Neural progenitor cell (in vitro differentiated cells): Measurements from ENCODE around the gene PAX5. TPM values are rescaled to one million over a fixed set of nuclear protein-coding genes. Genes with fewer than 3 reads are reported as not detected.
A peak's percentile ranks its signal among the peaks of the same experiment; 100 is the strongest.

Experiments used
- DNase-seq: peaks from one replicate; pipeline ENCODE4 v3.0.0-alpha.2; 2016; ENCODE audit warnings: low spot score
- H2AFZ ChIP-seq: fragments of 200-600 bp; sonication (generic); replicated peaks from 2 replicates; pipeline ENCODE4 v1.6.1; 2016; ENCODE audit warnings: antibody characterized with exemption
- H3F3A ChIP-seq: fragments of 200-600 bp; sonication (generic); 2 replicates; pipeline ENCODE4 v1.6.1; 2016; ENCODE audit warnings: antibody characterized with exemption, low read depth
- H3K27ac ChIP-seq: fragments of 200-600 bp; sonication (generic); 2 replicates; pipeline ENCODE4 v1.5.1; 2016; ENCODE audit warnings: mild to moderate bottlenecking
- H3K27me3 ChIP-seq: fragments of 200-600 bp; sonication (generic); 2 replicates; pipeline ENCODE4 v1.6.1; 2016; ENCODE audit warnings: mild to moderate bottlenecking, moderate library complexity
- H3K36me3 ChIP-seq: fragments of 200-600 bp; sonication (generic); 2 replicates; pipeline ENCODE4 v1.5.1; 2016
- H3K4me1 ChIP-seq: fragments of 200-600 bp; sonication (generic); 2 replicates; pipeline ENCODE4 v1.6.1; 2016; ENCODE audit warnings: mixed run types
- H3K4me2 ChIP-seq: fragments of 200-600 bp; sonication (generic); 2 replicates; pipeline ENCODE4 v1.6.1; 2016
- H3K4me3 ChIP-seq: fragments of 200-600 bp; sonication (generic); 2 replicates; pipeline ENCODE4 v1.5.1; 2016
- H3K79me2 ChIP-seq: fragments of 200-600 bp; sonication (generic); 2 replicates; pipeline ENCODE4 v1.6.1; 2016; ENCODE audit warnings: low read depth
- H3K9ac ChIP-seq: fragments of 200-600 bp; sonication (generic); 2 replicates; pipeline ENCODE4 v1.6.1; 2016
- H3K9me3 ChIP-seq: fragments of 200-600 bp; sonication (generic); 2 replicates; pipeline ENCODE4 v1.5.1; 2016; ENCODE audit warnings: low read depth
- H4K20me1 ChIP-seq: fragments of 200-600 bp; sonication (generic); 2 replicates; pipeline ENCODE4 v1.6.1; 2016; ENCODE audit warnings: low read depth
- H3K27ac Mint-ChIP-seq: 3 replicates; pipeline ENCODE4 v1.8.0; 2021; ENCODE audit warnings: mixed read lengths
- H3K27me3 Mint-ChIP-seq: 2 replicates; pipeline ENCODE4 v1.8.0; 2022; ENCODE audit warnings: low read depth, mild to moderate bottlenecking, inconsistent platforms, moderate library complexity, mixed read lengths; ENCODE audit not compliant: insufficient read depth
- H3K36me3 Mint-ChIP-seq: 3 replicates; pipeline ENCODE4 v1.8.0; 2021; ENCODE audit warnings: mixed read lengths
- H3K4me1 Mint-ChIP-seq: 3 replicates; pipeline ENCODE4 v1.8.0; 2021; ENCODE audit warnings: mixed read lengths
- H3K4me3 Mint-ChIP-seq: 3 replicates; pipeline ENCODE4 v1.8.0; 2021; ENCODE audit warnings: mild to moderate bottlenecking, moderate library complexity, mixed read lengths
- H3K9me3 Mint-ChIP-seq: 3 replicates; pipeline ENCODE4 v1.8.0; 2020; ENCODE audit warnings: mixed read lengths
- CTCF ChIP-seq: fragments of 200-600 bp; sonication (generic); IDR thresholded peaks from 2 replicates; pipeline ENCODE4 v1.5.1; 2017; ENCODE audit warnings: antibody characterized with exemption, mild to moderate bottlenecking
- EZH2 ChIP-seq: fragments of 200-600 bp; sonication (generic); IDR thresholded peaks from 2 replicates; pipeline ENCODE4 v1.6.1; 2017; ENCODE audit warnings: antibody characterized with exemption, mild to moderate bottlenecking, moderate library complexity
- EZH2phosphoT487 ChIP-seq: fragments of 200-600 bp; sonication (generic); IDR thresholded peaks from 2 replicates; pipeline ENCODE4 v1.6.1; 2017; ENCODE audit warnings: antibody characterized with exemption
- total RNA-seq: library from RNA; depleted of rRNA; stranded (reverse); fragments of >200 nt; gene quantifications from 2 replicates; pipeline ENCODE4 v1.2.3, GENCODE V29; 2015; ENCODE audit warnings: low replicate concordance

The PAX5 gene
- total RNA-seq, 1 donor from 2014 or later: not detected

- TF ChIP-seq EZH2phosphoT487 (no peak), CTCF (no peak), EZH2 (no peak)
- Histone ChIP-seq H3K79me2 (no peaks in the 10 kb centered on the region), H3K27me3 (no peaks in the 10 kb centered on the region), H3K36me3 (no peaks in the 10 kb centered on the region), H2AFZ (no peak overlapping the region), H3K27ac (no peak overlapping the region), H4K20me1 (no peaks in the 10 kb centered on the region), H3K4me3 (no peak overlapping the region), H3K9me3 (no peaks in the 10 kb centered on the region), H3K4me1 (peaks cover 7% of the 10 kb centered on the region), H3K4me2 (no peak overlapping the region), H3F3A (no peaks in the 10 kb centered on the region), H3K9ac (no peak overlapping the region)
- Mint-ChIP-seq H3K4me1 (peaks cover 39% of the 10 kb centered on the region), H3K36me3 (no peaks in the 10 kb centered on the region), H3K27ac (peak overlapping the region; percentile 85), H3K27me3 (peaks cover 16% of the 10 kb centered on the region), H3K4me3 (no peak overlapping the region), H3K9me3 (no peaks in the 10 kb centered on the region)
- DNase-seq: no peak
These were observed 199.3 kb downstream of the PAX5 start for GRCh38 chr9:36834736-36835135.

GRCh38 chr9:36833954-36834353 lies 200.1 kb downstream of the PAX5 start:
- Histone ChIP-seq H3K4me3 (no peak overlapping the region), H3K9ac (no peak overlapping the region), H3K27ac (no peak overlapping the region), H3K4me2 (no peak overlapping the region), H2AFZ (peak overlapping the region; percentile 72), H3K9me3 (no peaks in the 10 kb centered on the region), H3K4me1 (peaks cover 7% of the 10 kb centered on the region), H3K36me3 (no peaks in the 10 kb centered on the region), H4K20me1 (no peaks in the 10 kb centered on the region), H3K27me3 (no peaks in the 10 kb centered on the region), H3F3A (no peaks in the 10 kb centered on the region), H3K79me2 (no peaks in the 10 kb centered on the region)
- Mint-ChIP-seq H3K9me3 (no peaks in the 10 kb centered on the region), H3K4me1 (peaks cover 42% of the 10 kb centered on the region), H3K4me3 (no peak overlapping the region), H3K27me3 (peaks cover 17% of the 10 kb centered on the region), H3K36me3 (no peaks in the 10 kb centered on the region), H3K27ac (no peak overlapping the region)
- peak; percentile 35 for DNase-seq
- no peak for TF ChIP-seq EZH2phosphoT487
- peak; percentile 30 for TF ChIP-seq CTCF
- TF ChIP-seq EZH2: no peak

- no peaks in the 10 kb centered on the region for H3K36me3 ChIP-seq
- H3K27me3 Mint-ChIP-seq: peaks cover 16% of the 10 kb centered on the region
- H3K9me3 ChIP-seq: no peaks in the 10 kb centered on the region
- H3K27ac Mint-ChIP-seq: peak overlapping the region; percentile 15
- no peaks in the 10 kb centered on the region for H3K9me3 Mint-ChIP-seq
- H3K4me1 ChIP-seq: peaks cover 7% of the 10 kb centered on the region
- no peaks in the 10 kb centered on the region for H4K20me1 ChIP-seq
- H3K4me2 ChIP-seq: no peak overlapping the region
- no peak for TF ChIP-seq EZH2phosphoT487
- H3K36me3 Mint-ChIP-seq: no peaks in the 10 kb centered on the region
- no peaks in the 10 kb centered on the region for H3K79me2 ChIP-seq
- no peak overlapping the region for H3K27ac ChIP-seq
- no peaks in the 10 kb centered on the region for H3K27me3 ChIP-seq
- H3K9ac ChIP-seq: no peak overlapping the region
- H2AFZ ChIP-seq: no peak overlapping the region
- H3K4me1 Mint-ChIP-seq: peaks cover 56% of the 10 kb centered on the region
- H3K4me3 ChIP-seq: no peak overlapping the region
- no peak overlapping the region for H3K4me3 Mint-ChIP-seq
- DNase-seq: no peak
- H3F3A ChIP-seq: peaks cover 4% of the 10 kb centered on the region
These were observed 201.8 kb downstream of the PAX5 start for GRCh38 chr9:36832164-36832795.

GRCh38 chr9:36831381-36832161 lies 202.5 kb downstream of the PAX5 start:
- Histone ChIP-seq H3K4me3 (no peak overlapping the region), H3K36me3 (no peaks in the 10 kb centered on the region), H3K4me2 (no peak overlapping the region), H3K4me1 (peaks cover 7% of the 10 kb centered on the region), H2AFZ (no peak overlapping the region), H4K20me1 (no peaks in the 10 kb centered on the region), H3K27ac (no peak overlapping the region), H3F3A (peaks cover 4% of the 10 kb centered on the region), H3K27me3 (no peaks in the 10 kb centered on the region), H3K79me2 (no peaks in the 10 kb centered on the region), H3K9ac (no peak overlapping the region), H3K9me3 (no peaks in the 10 kb centered on the region)
- Mint-ChIP-seq H3K9me3 (no peaks in the 10 kb centered on the region), H3K4me1 (peaks cover 58% of the 10 kb centered on the region), H3K27ac (peak overlapping the region; percentile 15), H3K36me3 (no peaks in the 10 kb centered on the region), H3K4me3 (no peak overlapping the region), H3K27me3 (peaks cover 16% of the 10 kb centered on the region)
- TF ChIP-seq EZH2 (no peak), EZH2phosphoT487 (no peak), CTCF (no peak)
- no peak for DNase-seq
